Renal pelvis (tissue), 4 donors: ENCODE measurements around the gene BRPF1. TPM values are rescaled to one million over a fixed set of nuclear protein-coding genes. Genes with fewer than 3 reads are reported as not detected.

ENCODE experiments used
- DNase-seq: peaks from one replicate; pipeline ENCODE4 v3.0.0-alpha.2; 2013
- polyA plus RNA-seq, 3 donors: library from polyadenylated mRNA; unstranded; fragments of 120-200 nt; gene quantifications; one replicate each; pipeline ENCODE4 v1.2.1, GENCODE V29; 2013; ENCODE audit not compliant: insufficient read length in 3 of 3

Gene BRPF1
- polyA plus RNA-seq, 3 donors: 20.9 to 24.6 (median 21.3) TPM

GRCh38 chr3:9730657-9731205 is 804 bp upstream of the BRPF1 start:
- DNase-seq: no peak

- peak; percentile 8 for DNase-seq
Observed at GRCh38 chr3:9732080-9732739, 675 bp downstream of the BRPF1 start.

GRCh38 chr3:9732740-9733115 is 1.2 kb downstream of the BRPF1 start:
- no peak for DNase-seq

- DNase-seq: no peak
Observed at GRCh38 chr3:9736831-9737230, 5.3 kb downstream of the BRPF1 start.

- no peak for DNase-seq
Observed at GRCh38 chr3:9739181-9739580, 7.6 kb downstream of the BRPF1 start.

GRCh38 chr3:9742560-9742959 is 11.0 kb downstream of the BRPF1 start:
- no peak for DNase-seq

GRCh38 chr3:9743548-9743947 is 12.0 kb downstream of the BRPF1 start:
- no peak for DNase-seq

- no peak for DNase-seq
Observed at GRCh38 chr3:9744162-9744561, 12.6 kb downstream of the BRPF1 start.

- no peak for DNase-seq
Observed at GRCh38 chr3:9745521-9745920, 14.0 kb downstream of the BRPF1 start.

GRCh38 chr3:9746330-9746729 is 14.8 kb downstream of the BRPF1 start:
- no peak for DNase-seq

- DNase-seq: no peak
Observed at GRCh38 chr3:9747267-9747666, 15.7 kb downstream of the BRPF1 start.

- DNase-seq: no peak
Observed at GRCh38 chr3:9748031-9748430, 16.5 kb downstream of the BRPF1 start.

GRCh38 chr3:9749296-9749644 is 17.7 kb downstream of the BRPF1 start:
- no peak for DNase-seq

- DNase-seq: peak; percentile 98
Observed at GRCh38 chr3:9749645-9750555, 18.4 kb downstream of the BRPF1 start, which contains the start of gene OGG1. Gene OGG1 (plus strand): TSS chr3:9749952. CDS start chr3:9750287, 335 bp downstream.

GRCh38 chr3:9750556-9751411 is 19.2 kb downstream of the BRPF1 start:
- DNase-seq: no peak

- no peak for DNase-seq
Observed at GRCh38 chr3:9754678-9755077, 23.1 kb downstream of the BRPF1 start.

- no peak for DNase-seq
Observed at GRCh38 chr3:9757427-9757826, 25.9 kb downstream of the BRPF1 start.

- no peak for DNase-seq
Observed at GRCh38 chr3:9760779-9761505, 29.4 kb downstream of the BRPF1 start.

GRCh38 chr3:9761919-9762318 is 30.4 kb downstream of the BRPF1 start:
- no peak for DNase-seq

GRCh38 chr3:9762871-9763270 is 31.3 kb downstream of the BRPF1 start:
- no peak for DNase-seq

- no peak for DNase-seq
Observed at GRCh38 chr3:9765865-9766264, 34.3 kb downstream of the BRPF1 start.
